ENCODE measurements around the gene STKLD1.

GRCh38 chr9:133379153-133380086, 3.3 kb downstream of the STKLD1 start:
- TF ChIP-seq CTCF (IDR thresholded peaks at IDR 0.05), result no peak
- TF ChIP-seq, protein P1, sequence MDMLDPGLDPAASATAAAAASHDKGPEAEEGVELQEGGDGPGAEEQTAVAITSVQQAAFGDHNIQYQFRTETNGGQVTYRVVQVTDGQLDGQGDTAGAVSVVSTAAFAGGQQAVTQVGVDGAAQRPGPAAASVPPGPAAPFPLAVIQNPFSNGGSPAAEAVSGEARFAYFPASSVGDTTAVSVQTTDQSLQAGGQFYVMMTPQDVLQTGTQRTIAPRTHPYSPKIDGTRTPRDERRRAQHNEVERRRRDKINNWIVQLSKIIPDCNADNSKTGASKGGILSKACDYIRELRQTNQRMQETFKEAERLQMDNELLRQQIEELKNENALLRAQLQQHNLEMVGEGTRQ (IDR thresholded peaks at IDR 0.05), result no peak
- TF ChIP-seq NR3C1 (IDR thresholded peaks at IDR 0.05), result no peak
- TF ChIP-seq RAD21 (conservative IDR thresholded peaks at IDR 0.05 in 1 of 2, IDR thresholded peaks at IDR 0.05 in 1 of 2), result no peak
- no peak for TF ChIP-seq JUN (IDR thresholded peaks at IDR 0.05)
- TF ChIP-seq POLR2A (IDR thresholded peaks at IDR 0.05; ENCODE audit: low read length), result no peak

Measured in A549 (cell line).